ENCODE measurements around the gene FERMT1.
"Not testable (repeated sequence)": the region's sequence is repeated elsewhere in the genome, so short reads cannot be mapped to it uniquely, and the experiment has no call there.

The FERMT1 gene

DNA sequence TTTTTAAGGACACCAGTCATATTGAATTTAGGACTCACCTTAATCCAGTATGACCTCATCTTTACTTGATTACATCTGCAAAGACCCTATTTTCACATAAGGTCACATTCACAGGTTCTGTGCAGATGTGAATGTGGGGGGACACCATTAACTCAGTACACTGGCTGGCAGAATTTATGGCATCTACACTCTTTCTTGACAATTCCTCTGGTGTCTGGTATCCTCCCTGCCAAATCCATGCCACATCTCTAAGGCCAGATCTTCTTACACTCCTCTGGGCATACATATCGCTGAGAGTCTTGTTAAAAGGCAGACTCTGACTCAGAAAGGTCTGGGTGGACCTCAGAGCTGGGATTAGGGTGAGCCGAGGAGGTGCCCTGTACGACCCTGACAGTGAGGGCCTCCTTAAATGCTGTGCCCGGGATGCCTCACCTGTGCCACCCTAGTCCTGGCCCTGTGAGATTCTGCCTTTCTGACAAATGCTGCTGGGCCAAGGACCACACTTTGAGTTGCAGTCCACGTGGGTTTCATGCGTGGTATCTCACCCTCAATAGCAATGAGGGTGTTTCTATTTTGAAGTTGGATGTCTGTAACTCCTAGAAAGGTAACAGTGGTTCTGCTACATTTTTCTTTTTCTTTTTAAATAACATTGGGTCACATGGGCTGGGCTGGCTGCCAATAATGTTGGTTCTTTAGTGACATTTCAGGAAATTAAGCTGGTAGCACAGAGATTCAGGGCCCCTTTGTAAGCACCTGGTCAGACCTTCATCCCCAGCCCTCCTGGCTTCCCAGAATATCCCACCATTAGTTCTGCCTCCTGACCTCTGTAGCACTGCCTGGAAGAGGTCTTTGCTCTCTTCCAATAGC lies 51.8 kb downstream of the FERMT1 start:
- DNase-seq (ENCODE audit: low read depth in 3 of 3, low spot score in 1 of 3): no peak

DNA sequence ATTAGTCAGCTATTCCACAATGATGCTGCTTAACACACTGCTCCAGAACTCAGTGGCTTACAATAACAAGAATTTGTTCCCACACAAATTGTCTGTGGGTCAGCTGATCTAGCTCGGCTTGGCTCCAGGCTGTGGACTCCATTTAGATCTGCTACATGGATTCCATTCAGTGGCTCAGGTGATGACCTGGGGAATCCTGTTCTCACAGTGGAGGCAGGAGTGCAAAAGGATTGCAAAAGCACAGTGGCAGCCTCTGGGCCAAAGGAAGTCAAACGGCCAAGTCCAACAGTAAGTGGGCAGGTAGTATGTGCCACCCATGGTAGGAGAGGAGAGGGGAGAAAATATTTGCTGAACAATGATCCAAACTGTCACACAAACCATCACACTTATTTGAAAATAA lies 53.2 kb downstream of the FERMT1 start:
- no peak for DNase-seq (ENCODE audit: low read depth in 3 of 3, low spot score in 1 of 3)

DNA sequence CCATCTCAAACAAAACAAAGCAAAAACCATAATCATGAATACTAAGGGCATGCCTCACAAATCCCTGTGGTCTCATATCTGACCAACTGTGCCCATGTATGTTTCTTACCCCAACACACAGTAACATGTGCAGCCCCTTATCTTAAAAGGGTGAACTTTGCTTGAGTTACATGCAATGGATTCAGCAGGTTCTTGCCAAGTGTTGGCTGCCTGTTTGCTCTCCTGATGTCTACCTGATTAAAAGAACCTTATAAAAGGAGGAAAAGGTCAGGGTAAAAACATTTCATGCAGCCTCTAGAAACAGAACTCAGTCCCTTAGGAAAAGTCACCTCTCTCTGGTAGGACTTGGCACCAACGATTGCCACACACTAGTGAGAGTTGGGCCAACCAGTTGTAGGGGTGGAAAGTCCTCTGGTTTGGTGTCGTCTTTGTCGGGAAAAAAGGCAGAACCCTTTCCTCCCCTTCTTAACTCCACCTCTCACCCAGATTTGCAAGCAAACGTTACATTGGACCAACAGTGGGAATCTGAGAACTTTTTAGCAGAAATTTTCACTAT lies 55.0 kb downstream of the FERMT1 start:
- no peak for DNase-seq (ENCODE audit: low read depth in 3 of 3, low spot score in 1 of 3)

DNA sequence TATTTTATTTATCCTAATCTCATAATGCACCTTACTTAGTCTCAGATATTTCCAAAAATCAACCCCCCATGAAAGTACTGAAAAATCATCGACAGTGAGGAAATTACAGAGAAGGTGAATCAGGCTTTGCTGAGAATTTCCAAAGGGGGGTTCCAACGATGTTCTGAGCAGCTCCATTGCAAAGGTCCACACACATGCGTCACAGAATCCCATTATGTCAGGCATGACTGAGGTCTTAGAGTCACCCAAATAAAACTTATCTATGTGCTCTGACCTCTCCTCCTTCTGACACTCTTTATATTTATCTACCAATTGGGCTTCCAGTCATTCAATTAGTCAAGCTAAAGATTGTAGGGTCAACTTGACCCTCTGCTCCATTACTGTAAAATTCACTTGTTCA lies 56.2 kb downstream of the FERMT1 start:
- DNase-seq (ENCODE audit: low read depth in 3 of 3, low spot score in 1 of 3): no peak

DNA sequence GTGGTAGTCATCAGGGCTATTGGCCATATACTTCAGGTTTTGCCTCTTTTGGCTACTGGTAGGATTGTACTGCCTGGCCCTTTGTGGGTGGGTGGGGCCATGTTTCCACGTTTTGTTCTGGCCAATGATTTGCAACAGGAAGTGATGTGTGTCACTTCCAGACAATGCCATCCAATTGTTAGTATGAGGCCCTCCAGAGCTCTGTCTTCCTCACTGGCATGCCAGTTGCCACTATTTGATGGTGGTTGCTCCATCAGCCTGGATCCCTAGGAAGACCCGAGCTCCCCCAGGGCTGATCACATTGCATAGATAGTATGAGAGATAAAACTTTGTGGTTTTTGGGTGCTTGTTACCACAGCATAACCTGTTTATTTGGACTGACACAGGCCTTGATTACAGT lies 61.3 kb downstream of the FERMT1 start:
- no peak for DNase-seq (ENCODE audit: low read depth in 3 of 3, low spot score in 1 of 3)

DNA sequence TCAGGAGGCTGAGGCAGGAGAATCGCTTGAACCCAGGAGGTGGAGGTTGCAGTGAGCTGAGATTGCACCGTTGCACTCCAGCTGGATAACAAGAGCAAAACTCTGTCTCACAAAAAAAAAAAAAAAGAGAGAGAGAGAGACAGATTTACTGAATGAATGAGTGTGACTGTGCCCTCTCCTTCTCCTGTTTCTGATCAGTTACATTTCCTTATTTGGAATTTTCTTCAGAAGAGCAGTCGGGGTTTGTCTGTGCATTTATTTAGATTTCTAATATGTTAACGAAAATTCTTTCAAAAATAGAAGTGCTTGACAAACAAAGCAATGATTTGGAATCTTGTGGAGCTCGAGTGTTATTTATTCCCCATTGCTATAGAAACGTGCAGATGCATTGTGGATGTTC lies 62.6 kb downstream of the FERMT1 start:
- DNase-seq (ENCODE audit: low read depth in 3 of 3, low spot score in 1 of 3): no peak

DNA sequence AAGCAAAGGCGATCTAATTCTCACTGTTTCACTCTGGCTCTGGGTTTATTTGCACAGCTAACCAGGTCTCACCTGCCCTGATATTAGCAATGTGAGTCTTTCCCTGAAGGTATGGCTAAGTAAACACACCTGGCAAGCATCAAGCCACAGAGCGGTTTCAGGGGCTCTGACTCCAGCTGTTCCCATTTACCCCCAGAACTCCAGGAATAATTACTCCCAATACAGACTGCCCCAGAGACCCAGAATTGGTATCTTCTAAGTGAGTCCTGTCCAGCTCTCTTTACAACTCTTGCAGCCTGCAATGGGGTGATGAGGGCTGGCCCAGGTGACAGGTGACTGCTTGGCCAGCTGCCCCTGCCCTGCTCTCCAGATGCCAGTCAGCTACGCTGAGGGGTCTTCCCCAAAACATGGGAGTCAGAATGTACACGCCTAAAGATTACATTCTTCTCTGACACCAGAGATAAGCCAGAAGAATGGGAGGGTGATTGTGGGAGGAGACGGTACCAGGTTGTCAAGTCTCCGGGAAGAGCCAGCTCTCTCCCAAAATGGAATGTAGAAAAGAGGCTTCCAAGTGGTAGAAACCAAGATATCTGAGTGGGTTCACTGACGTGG lies 64.0 kb downstream of the FERMT1 start:
- DNase-seq (ENCODE audit: low read depth in 3 of 3, low spot score in 1 of 3): no peak

DNA sequence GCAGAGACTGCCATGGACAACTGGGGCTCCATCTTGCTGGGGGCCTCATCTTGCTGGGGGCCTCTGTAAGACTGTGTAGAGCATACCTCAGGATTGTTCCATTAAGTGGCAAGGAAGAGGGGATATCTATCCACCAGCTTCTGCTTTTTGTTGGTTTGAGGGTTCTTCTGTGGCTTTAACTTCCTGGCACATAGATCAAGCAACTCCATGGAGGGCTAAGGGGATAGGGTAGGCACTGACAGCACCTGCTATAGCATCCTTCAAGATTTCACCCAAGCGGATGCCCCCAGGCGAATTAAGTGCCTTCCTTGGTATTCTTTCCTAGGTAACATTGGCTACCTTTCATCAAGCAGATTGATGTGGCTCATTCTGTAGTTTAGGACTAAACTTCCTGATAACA lies 65.1 kb downstream of the FERMT1 start:
- no peak for DNase-seq (ENCODE audit: low read depth in 3 of 3, low spot score in 1 of 3)

DNA sequence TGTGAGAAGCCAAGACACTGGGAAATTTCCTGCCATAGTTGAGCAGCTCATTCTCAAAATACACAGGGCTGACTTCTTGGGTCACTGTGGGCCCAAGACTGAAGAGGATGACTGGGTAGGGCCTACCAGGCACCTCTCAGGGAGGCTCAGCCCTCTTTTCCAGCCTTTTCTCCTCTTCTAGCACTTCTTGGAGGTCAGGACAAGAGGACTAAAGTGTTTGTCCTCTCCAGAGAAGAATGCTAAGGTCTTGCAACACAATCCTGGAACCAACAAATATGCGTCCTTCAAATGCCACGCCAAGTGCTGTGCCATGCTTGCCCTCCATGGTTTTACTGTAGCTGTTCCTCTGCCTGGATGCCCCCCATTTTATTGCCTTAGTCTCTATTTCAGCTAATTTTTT lies 65.7 kb downstream of the FERMT1 start:
- no peak for DNase-seq (ENCODE audit: low read depth in 3 of 3, low spot score in 1 of 3)

DNA sequence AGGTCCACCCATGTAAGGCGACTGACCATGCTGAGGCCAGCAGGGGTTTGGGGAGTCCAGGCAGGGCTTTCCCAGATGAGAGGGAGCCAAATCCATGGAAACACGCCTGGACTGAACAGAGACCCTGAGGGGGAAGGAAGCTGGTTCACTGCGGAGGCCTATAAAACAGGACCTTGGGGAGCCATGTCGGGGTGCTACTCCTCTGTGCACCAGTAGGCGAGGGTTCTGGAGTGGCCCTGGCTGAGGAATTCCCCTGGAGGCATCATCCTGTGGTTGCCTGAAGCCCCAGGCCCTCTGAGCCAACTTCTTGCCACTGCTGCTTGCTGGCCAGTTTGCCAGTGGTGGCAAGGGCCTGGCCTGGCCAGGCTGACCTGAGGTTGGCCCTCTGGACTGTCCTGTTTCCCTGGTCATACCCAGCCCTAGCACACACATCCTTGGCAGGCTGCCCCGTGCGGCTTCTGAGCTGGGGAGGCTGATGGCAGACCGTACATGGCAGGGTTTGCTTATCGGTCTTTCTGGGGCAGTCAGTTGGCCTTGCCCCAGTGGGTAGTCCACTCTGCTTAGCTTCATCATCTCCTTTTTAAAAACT lies 66.8 kb downstream of the FERMT1 start:
- DNase-seq (ENCODE audit: low read depth in 3 of 3, low spot score in 1 of 3): no peak

DNA sequence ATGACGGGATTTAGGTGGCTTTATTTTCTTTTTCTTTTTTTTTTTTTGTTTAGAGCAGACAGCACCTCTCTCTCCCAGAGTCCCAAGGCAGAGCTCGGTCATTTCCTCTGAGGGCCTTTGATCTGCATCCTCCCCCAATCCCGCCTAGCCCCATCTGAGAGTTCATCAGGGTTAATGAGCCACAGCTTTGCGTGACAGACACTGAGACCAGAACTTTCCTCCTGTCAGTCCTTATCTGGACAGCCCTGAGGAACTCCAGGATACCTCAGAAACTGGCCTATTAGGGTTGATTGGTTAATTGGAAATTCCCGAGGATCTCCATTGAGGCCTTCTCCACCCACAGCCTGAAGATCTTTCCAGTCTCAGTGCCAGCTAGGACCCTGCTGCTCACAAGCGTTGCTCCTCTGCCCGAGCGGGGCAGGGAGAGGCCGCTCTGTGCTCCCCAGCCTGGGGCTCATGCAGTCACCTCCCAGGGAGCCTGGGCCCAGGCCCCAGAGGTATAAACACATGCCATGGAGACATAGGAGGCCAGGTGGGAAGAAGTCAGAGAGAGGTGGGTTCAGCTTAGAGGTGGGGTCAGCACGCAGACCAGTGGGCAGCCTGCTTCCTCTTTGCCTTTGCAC lies 67.6 kb downstream of the FERMT1 start:
- no peak for DNase-seq (ENCODE audit: low read depth in 3 of 3, low spot score in 1 of 3)

DNA sequence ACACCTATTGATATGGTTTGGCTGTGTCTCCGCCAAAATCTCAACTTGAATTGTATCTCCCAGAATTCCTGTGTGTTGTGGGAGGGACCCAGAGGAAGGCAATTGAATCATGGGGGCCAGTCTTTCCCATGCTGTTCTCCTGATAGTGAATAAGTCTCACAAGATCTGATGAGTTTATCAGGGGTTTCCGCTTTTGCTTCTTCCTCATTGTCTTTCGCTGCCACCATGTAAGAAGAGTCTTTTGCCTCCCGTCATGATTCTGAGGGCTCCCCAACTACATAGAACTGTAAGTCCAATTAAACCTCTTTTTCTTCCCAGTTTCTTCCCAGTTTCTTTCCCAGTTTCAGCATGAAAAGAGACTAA lies 68.2 kb downstream of the FERMT1 start:
- DNase-seq (ENCODE audit: low read depth in 3 of 3, low spot score in 1 of 3): not testable (repeated sequence)

DNA sequence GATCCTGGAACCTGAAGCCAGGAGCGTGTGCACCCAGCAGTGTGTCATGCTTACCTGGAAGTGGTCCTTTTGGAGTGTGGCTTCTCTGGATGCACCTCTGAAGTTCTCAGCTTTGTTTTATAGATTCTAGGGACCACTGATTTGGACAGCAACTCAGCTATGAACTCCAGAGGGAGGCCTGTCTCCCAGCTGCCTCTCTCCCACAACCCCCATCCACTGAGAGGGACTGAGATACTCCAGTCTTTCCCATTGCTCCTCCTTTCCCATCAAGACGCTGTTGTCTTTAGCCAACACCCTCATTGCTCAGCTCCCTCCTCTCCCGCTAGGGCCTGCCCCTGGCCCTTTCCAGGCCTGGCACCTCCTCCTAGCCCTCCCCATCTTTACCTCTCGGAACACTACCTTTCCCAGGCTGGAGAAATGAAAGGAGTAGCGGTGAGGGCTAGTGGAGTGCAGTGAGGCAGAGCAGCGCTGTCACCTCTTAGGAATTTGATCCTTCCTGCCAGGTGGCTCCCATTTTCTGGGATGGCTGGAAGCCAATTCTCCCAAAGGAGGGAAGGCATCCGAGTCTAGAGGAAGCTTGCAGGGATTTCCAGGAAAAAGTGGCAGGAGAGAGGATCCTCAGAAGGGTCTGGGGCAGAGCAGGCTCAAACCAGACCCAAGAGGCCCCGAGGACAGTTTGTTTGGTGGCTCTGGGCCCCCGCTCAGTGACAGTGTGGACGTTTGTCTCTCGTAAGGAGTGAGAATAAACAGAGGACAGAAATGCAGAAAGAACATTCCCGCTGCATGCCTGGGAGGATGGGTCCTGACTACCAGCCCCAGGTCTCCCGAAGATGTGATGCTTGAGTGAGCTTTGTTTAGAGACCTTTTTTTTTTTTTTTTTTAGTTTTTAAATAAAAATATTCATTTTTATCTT lies 68.8 kb downstream of the FERMT1 start, which contains the start of gene LRRN4:
LRRN4 (minus strand) TSS at position 285 of the 913 bp plus-strand sequence. CDS start 1,261 bp downstream, outside the sequence.
- DNase-seq (ENCODE audit: low read depth in 3 of 3, low spot score in 1 of 3): no peak

DNA sequence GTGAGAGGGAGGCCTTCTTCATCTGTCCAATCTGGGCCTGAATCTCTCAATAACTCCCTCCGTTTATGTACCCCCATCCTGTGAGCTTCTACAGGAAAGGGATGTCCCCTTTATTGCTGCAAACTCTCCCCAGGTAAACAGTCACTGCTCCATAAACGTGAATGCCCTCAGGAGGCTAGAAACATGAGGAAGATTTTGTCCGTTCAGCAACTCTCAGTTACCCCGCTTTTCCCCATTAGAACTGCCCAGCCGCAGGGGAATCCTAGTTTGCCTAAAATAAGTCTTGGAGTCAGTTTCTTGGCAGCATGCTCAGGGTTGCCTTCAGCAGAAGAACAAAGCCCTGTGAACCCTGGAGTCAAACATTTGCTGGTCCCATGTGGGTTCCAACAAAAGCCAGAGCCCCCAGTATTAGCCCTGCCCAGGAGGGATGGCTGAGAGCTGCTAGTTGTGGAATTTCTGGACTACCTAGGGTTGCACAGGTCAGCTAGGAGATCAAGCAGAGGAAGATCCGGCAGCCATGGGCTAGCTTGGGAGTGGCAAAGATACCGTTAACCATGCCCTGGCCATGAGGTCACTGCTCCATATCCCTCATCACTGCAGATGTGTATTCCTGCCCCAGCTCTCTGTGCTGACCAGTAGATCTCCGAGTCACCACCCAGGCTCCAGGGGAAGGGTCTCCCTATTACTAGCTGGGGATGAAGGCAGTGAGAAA lies 69.6 kb downstream of the FERMT1 start:
- DNase-seq (ENCODE audit: low read depth in 3 of 3, low spot score in 1 of 3): no peak

DNA sequence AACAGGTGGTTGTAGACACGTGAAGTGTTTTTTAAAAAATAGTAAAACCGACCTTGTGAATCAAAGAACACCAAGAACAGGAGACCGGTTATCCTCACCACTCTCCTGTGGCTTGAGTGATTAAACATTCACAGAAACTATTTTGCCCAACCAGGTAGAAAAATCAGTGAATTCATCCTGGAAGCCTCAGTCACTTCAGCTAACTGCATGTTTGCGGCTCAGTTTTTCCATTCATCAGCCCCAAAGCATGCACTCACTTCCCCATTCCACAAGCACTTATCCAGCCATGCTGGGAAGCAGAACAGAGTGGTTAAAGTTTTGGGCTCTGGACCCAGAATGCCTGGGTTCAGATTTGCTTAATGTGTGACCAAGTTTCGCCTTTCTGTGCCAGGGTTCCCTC lies 71.3 kb downstream of the FERMT1 start:
- no peak for DNase-seq (ENCODE audit: low read depth in 3 of 3, low spot score in 1 of 3)

DNA sequence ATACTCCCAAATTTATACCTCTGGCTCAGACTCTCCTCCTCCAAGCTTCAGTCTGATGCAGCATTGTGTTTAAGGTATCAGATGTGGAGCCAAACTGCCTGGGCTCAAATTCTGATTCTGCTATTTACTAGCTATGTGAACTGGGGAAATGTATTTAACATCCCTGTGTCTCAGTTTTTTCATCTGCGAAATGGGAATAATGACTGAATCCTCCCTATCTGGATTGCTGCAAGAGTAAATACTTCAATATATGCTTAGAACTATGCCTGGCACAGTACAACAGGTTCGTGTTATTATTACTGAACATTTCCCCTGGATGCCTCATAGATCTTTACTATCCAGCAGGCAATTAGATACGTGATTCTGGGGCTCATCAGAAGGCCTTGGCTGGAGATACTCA lies 74.4 kb downstream of the FERMT1 start:
- no peak for DNase-seq (ENCODE audit: low read depth in 3 of 3, low spot score in 1 of 3)

DNA sequence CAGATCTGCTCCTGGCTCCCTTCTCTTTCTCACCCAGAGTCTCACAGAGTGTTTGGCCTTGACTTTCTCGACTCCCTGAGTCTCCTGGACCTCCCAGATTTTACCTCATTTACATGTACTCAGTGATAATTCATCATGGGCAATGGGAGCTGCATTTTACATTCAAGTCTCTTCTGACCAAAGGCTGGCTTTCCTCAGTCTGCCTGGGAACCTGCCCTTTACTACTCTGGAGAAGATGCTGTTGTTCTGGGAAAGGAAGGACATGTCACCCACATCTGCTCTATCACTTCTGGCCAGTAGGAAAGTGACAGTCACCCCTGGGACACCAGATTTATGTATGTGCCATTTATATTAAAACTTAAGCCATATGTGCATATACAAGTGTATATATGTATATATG lies 76.4 kb downstream of the FERMT1 start:
- no peak for DNase-seq (ENCODE audit: low read depth in 3 of 3, low spot score in 1 of 3)

DNA sequence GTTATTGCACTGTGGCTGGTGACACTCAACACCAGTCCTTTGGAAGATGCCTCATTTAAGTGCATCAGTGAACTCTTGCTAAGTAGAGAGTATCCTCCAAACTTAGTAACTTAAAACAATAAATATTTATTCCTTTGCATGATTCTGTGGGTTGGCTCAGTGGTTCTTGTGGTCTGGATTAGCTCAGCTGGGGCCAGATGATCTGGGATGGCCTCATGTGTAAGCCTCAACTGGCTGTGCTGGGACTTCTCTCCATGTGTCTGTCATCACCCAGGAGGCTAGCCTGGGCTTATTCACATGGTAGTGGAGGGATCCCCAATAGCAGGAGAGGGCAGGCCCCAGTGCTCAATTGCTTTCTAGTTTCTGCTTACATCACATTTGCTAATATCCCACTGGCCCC lies 77.3 kb downstream of the FERMT1 start:
- no peak for DNase-seq (ENCODE audit: low read depth in 3 of 3, low spot score in 1 of 3)

DNA sequence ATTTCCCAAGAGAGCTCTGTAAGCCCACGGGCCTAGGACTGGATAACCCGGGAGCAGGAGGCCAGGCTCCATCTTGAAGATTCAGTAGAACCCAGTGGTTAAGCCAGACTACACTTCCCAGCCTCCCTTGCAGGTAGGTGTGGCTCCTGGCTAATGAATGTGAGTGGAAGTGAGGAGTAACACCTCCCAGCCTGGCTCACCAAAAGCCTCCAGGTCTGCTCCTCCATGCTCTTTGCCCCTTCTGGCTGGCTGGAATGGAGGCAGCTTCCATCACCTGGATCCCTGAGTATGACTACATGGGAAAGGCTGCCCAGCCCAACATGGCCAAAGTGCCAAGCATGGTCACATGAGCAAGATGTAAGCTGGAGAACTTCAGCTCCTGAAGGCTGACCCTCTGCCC lies 78.7 kb downstream of the FERMT1 start:
- no peak for DNase-seq (ENCODE audit: low read depth in 3 of 3, low spot score in 1 of 3)

DNA sequence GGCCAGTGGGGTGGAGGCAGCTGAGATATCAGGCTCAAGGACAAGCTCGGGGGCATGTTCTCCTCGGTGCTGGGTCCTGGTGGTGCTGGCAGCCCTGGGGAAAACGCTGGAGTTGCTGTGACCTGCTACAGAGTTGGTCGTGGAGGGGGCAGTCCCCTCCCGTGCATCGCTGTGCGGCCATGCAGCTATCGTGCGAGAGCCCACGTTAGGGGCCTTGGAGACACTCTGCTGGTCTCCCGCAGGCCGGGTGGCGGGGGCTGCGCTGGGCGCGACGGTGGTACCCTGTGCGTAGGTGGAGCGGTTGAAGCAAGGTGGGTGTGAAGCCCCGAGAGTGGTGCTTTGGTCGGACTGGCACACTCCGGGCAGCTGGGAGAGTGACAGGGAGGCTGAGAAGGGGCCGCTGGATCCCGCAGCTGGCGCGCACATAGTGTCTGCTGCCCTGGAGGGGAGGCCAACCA lies 81.0 kb downstream of the FERMT1 start:
- no peak for DNase-seq (ENCODE audit: low read depth in 3 of 3, low spot score in 1 of 3)

Measured in stimulated activated CD4-positive, alpha-beta T cell treated with anti-CD3 and anti-CD28 coated beads, TNF-alpha, amount 100 ng/mL, for 1 hour (primary cell).